K562 (cell line): ENCODE measurements around the gene CRABP1. TPM values are rescaled to one million over a fixed set of nuclear protein-coding genes. Genes with fewer than 3 reads are reported as not detected.

Experiments used
- CBX3 ChIP-seq, 2 experiments: IDR thresholded peaks; 1 replicate in 1 of 2; 2 replicates in 1 of 2; pipeline ENCODE4 v1.6.1; 2012; ENCODE audit warnings: inconsistent platforms in 2 of 2, low read length in 2 of 2, borderline replicate concordance in 1 of 2, control low read depth in 1 of 2
- E2F6 ChIP-seq, 2 experiments: IDR thresholded peaks; 2 replicates each; pipeline ENCODE4 v1.6.1; 2011; ENCODE audit warnings: borderline replicate concordance in 1 of 2, control low read depth in 1 of 2, low read depth in 1 of 2, low read length in 1 of 2, mild to moderate bottlenecking in 1 of 2, mixed read lengths in 1 of 2, moderate library complexity in 1 of 2; ENCODE audit not compliant: insufficient read depth in 1 of 2, insufficient read length in 1 of 2, poor library complexity in 1 of 2, severe bottlenecking in 1 of 2; ENCODE audit errors: extremely low read depth in 1 of 2
- POLR2H ChIP-seq: IDR thresholded peaks from 2 replicates; pipeline ENCODE4 v1.6.1; 2016; ENCODE audit warnings: missing genetic modification characterization, low read depth, mild to moderate bottlenecking, control low read depth, missing compliant biosample characterization, moderate library complexity
- ZNF134 ChIP-seq: fragments of 250-450 bp; sonication (Bioruptor Pico); conservative IDR thresholded peaks from 2 replicates; pipeline ENCODE4 v1.4.0; 2020
- ZNF395 ChIP-seq: fragments of 200-800 bp; sonication (Bioruptor generic); IDR thresholded peaks from 2 replicates; pipeline ENCODE4 v1.6.1; 2017; ENCODE audit warnings: missing genetic modification characterization, missing compliant biosample characterization
- polyA plus RNA-seq, 8 experiments: library from polyadenylated mRNA; depleted of rRNA in 4 of 8; stranded (reverse) in 5 of 8; unstranded in 3 of 8; fragments of >200 nt; fragmentation: Nextera tagmentation in 2 of 8; fragmentation: Illumina TruSeq in 1 of 8; extraction: Ambion mirVana in 2 of 8; extraction: Trizol in 1 of 8; gene quantifications; 2 replicates each; pipeline versions ENCODE4 v1.2.1 to v1.2.3, GENCODE V29; 2011 to 2014; ENCODE audit warnings: inconsistent platforms in 1 of 8, missing spikeins in 1 of 8
- total RNA-seq, 7 experiments: library from RNA; depleted of rRNA in 6 of 7; stranded (reverse); fragments of >200 nt in 6 of 7; fragmentation: Illumina TruSeq in 2 of 7; extraction: Trizol in 2 of 7; gene quantifications; 2 replicates each; pipeline versions ENCODE4 v1.2.1 to v1.2.3, GENCODE V29; 2011 to 2021; ENCODE audit warnings: low replicate concordance in 1 of 7
- TF ChIP-seq, protein P1 (sequence below): fragments of 200-600 bp; sonication (generic); IDR thresholded peaks from one replicate; pipeline ENCODE4 v1.6.1; 2012; ENCODE audit warnings: mild to moderate bottlenecking, low read depth, low read length, inconsistent platforms
- TF ChIP-seq, protein P2 (sequence below): fragments of 250-450 bp; sonication (Bioruptor Pico); IDR thresholded peaks from 2 replicates; pipeline ENCODE4 v1.5.0; 2021; ENCODE audit warnings: mild to moderate bottlenecking, borderline replicate concordance

Gene CRABP1
- total and polyA plus RNA-seq, 9 of the 15 experiments (the other 6 are each of a cell fraction or from before 2014, with no cell fraction given): 0.60 TPM; not detected in 8

GRCh38 chr15:78374436-78375393 is 34.6 kb downstream of the CRABP1 start (continued):
- TF ChIP-seq, protein P1, sequence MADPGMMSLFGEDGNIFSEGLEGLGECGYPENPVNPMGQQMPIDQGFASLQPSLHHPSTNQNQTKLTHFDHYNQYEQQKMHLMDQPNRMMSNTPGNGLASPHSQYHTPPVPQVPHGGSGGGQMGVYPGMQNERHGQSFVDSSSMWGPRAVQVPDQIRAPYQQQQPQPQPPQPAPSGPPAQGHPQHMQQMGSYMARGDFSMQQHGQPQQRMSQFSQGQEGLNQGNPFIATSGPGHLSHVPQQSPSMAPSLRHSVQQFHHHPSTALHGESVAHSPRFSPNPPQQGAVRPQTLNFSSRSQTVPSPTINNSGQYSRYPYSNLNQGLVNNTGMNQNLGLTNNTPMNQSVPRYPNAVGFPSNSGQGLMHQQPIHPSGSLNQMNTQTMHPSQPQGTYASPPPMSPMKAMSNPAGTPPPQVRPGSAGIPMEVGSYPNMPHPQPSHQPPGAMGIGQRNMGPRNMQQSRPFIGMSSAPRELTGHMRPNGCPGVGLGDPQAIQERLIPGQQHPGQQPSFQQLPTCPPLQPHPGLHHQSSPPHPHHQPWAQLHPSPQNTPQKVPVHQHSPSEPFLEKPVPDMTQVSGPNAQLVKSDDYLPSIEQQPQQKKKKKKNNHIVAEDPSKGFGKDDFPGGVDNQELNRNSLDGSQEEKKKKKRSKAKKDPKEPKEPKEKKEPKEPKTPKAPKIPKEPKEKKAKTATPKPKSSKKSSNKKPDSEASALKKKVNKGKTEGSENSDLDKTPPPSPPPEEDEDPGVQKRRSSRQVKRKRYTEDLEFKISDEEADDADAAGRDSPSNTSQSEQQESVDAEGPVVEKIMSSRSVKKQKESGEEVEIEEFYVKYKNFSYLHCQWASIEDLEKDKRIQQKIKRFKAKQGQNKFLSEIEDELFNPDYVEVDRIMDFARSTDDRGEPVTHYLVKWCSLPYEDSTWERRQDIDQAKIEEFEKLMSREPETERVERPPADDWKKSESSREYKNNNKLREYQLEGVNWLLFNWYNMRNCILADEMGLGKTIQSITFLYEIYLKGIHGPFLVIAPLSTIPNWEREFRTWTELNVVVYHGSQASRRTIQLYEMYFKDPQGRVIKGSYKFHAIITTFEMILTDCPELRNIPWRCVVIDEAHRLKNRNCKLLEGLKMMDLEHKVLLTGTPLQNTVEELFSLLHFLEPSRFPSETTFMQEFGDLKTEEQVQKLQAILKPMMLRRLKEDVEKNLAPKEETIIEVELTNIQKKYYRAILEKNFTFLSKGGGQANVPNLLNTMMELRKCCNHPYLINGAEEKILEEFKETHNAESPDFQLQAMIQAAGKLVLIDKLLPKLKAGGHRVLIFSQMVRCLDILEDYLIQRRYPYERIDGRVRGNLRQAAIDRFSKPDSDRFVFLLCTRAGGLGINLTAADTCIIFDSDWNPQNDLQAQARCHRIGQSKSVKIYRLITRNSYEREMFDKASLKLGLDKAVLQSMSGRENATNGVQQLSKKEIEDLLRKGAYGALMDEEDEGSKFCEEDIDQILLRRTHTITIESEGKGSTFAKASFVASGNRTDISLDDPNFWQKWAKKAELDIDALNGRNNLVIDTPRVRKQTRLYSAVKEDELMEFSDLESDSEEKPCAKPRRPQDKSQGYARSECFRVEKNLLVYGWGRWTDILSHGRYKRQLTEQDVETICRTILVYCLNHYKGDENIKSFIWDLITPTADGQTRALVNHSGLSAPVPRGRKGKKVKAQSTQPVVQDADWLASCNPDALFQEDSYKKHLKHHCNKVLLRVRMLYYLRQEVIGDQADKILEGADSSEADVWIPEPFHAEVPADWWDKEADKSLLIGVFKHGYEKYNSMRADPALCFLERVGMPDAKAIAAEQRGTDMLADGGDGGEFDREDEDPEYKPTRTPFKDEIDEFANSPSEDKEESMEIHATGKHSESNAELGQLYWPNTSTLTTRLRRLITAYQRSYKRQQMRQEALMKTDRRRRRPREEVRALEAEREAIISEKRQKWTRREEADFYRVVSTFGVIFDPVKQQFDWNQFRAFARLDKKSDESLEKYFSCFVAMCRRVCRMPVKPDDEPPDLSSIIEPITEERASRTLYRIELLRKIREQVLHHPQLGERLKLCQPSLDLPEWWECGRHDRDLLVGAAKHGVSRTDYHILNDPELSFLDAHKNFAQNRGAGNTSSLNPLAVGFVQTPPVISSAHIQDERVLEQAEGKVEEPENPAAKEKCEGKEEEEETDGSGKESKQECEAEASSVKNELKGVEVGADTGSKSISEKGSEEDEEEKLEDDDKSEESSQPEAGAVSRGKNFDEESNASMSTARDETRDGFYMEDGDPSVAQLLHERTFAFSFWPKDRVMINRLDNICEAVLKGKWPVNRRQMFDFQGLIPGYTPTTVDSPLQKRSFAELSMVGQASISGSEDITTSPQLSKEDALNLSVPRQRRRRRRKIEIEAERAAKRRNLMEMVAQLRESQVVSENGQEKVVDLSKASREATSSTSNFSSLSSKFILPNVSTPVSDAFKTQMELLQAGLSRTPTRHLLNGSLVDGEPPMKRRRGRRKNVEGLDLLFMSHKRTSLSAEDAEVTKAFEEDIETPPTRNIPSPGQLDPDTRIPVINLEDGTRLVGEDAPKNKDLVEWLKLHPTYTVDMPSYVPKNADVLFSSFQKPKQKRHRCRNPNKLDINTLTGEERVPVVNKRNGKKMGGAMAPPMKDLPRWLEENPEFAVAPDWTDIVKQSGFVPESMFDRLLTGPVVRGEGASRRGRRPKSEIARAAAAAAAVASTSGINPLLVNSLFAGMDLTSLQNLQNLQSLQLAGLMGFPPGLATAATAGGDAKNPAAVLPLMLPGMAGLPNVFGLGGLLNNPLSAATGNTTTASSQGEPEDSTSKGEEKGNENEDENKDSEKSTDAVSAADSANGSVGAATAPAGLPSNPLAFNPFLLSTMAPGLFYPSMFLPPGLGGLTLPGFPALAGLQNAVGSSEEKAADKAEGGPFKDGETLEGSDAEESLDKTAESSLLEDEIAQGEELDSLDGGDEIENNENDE: no peak
- TF ChIP-seq, protein P2, sequence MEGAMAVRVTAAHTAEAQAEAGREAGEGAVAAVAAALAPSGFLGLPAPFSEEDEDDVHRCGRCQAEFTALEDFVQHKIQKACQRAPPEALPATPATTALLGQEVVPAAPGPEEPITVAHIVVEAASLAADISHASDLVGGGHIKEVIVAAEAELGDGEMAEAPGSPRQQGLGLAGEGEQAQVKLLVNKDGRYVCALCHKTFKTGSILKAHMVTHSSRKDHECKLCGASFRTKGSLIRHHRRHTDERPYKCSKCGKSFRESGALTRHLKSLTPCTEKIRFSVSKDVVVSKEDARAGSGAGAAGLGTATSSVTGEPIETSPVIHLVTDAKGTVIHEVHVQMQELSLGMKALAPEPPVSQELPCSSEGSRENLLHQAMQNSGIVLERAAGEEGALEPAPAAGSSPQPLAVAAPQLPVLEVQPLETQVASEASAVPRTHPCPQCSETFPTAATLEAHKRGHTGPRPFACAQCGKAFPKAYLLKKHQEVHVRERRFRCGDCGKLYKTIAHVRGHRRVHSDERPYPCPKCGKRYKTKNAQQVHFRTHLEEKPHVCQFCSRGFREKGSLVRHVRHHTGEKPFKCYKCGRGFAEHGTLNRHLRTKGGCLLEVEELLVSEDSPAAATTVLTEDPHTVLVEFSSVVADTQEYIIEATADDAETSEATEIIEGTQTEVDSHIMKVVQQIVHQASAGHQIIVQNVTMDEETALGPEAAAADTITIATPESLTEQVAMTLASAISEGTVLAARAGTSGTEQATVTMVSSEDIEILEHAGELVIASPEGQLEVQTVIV (CRISPR knock-in tag): no peak
- TF ChIP-seq E2F6 (IDR thresholded peaks at IDR 0.05; ENCODE audit: borderline replicate concordance in 1 of 2, extremely low read depth in 1 of 2, insufficient read depth in 1 of 2, insufficient read length in 1 of 2, low read depth in 1 of 2, low read length in 1 of 2, poor library complexity in 1 of 2, severe bottlenecking in 1 of 2): no peak
- no peak for TF ChIP-seq CBX3 (IDR thresholded peaks at IDR 0.05; ENCODE audit: borderline replicate concordance in 1 of 2, low read length in 2 of 2)
- no peak for TF ChIP-seq ZNF134 (CRISPR knock-in tag)
- TF ChIP-seq ZNF395: no peak
- no peak for TF ChIP-seq POLR2H (tag)
